PC-9 (cell line): ENCODE results near the gene NT5DC3.

Experiments
- CTCF ChIP-seq: fragments of 200-600 bp; sonication (generic); conservative IDR thresholded peaks from 2 replicates; pipeline ENCODE4 v1.6.1; 2017; ENCODE audit warnings: mixed run types, antibody characterized with exemption, mild to moderate bottlenecking, moderate library complexity
- EZH2 ChIP-seq: fragments of 200-600 bp; sonication (generic); IDR thresholded peaks from 2 replicates; pipeline ENCODE4 v1.8.0; 2017; ENCODE audit warnings: antibody characterized with exemption, low read depth

- TF ChIP-seq CTCF, result no peak
- no peak for TF ChIP-seq EZH2
Measured at GRCh38 chr12:103833891-103834290, 7.1 kb downstream of the NT5DC3 start.
